Calu3 (cell line): ENCODE measurements around the gene WDR35. TPM values are rescaled to one million over a fixed set of nuclear protein-coding genes. Genes with fewer than 3 reads are reported as not detected.
"Not testable (repeated sequence)": the region's sequence is repeated elsewhere in the genome, so short reads cannot be mapped to it uniquely, and the experiment has no call there.

Experiments
- BruUV-seq: library from RNA; stranded (reverse); fragments of 400-500 nt; replicated peaks from 2 replicates; lab custom pipeline; 2021; lab: Mats Ljungman, UMichigan
- CTCF ChIA-PET: fragments of 300-600 bp; sonication (Branson Sonifier 250); formaldehyde crosslinking; loops from one replicate; lab custom pipeline; 2022; ENCODE audit warnings: antibody characterized with exemption; lab: Charles Lee
- DNase-seq: peaks from one replicate; pipeline ENCODE4 v3.0.0; 2022
- H3K27ac Mint-ChIP-seq: one replicate; pipeline ENCODE4 v1.8.0; 2022; ENCODE audit warnings: mixed read lengths; ENCODE audit not compliant: unreplicated experiment
- H3K27me3 Mint-ChIP-seq: one replicate; pipeline ENCODE4 v1.8.0; 2022; ENCODE audit warnings: mixed read lengths; ENCODE audit not compliant: unreplicated experiment
- H3K36me3 Mint-ChIP-seq: one replicate; pipeline ENCODE4 v1.8.0; 2022; ENCODE audit warnings: mild to moderate bottlenecking, moderate library complexity, mixed read lengths; ENCODE audit not compliant: insufficient read depth, unreplicated experiment
- H3K4me1 Mint-ChIP-seq: one replicate; pipeline ENCODE4 v1.8.0; 2022; ENCODE audit warnings: mild to moderate bottlenecking, low read depth, mixed read lengths; ENCODE audit not compliant: unreplicated experiment
- H3K4me3 Mint-ChIP-seq: one replicate; pipeline ENCODE4 v1.8.0; 2022; ENCODE audit warnings: mild to moderate bottlenecking, low read depth, moderate library complexity, mixed read lengths; ENCODE audit not compliant: unreplicated experiment
- H3K9me3 Mint-ChIP-seq: one replicate; pipeline ENCODE4 v1.8.0; 2022; ENCODE audit warnings: low read depth, mixed read lengths; ENCODE audit not compliant: unreplicated experiment
- CTCF ChIP-seq: fragments of 200-600 bp; IDR thresholded peaks from one replicate; pipeline ENCODE4 v1.8.0; 2022; ENCODE audit warnings: antibody characterized with exemption; ENCODE audit not compliant: unreplicated experiment
- intact Hi-C: fragments of 100-400 bp; cut with micrococcal nuclease; formaldehyde crosslinking; loops from one replicate; pipeline ENCODE4 v1.10.0; 2022; ENCODE audit not compliant: unreplicated experiment
- total RNA-seq: library from RNA; stranded (reverse); gene quantifications from 2 replicates; pipeline ENCODE4 v1.2.3, GENCODE V29; 2022

Gene WDR35
- total RNA-seq, 1 experiment from 2014 or later: 9.8 TPM

- Mint-ChIP-seq H3K4me3 (no peak overlapping the region), H3K27me3 (no peaks in the 10 kb centered on the region), H3K36me3 (no peaks in the 10 kb centered on the region), H3K27ac (no peak overlapping the region), H3K4me1 (no peaks in the 10 kb centered on the region), H3K9me3 (no peaks in the 10 kb centered on the region)
- intact Hi-C loops: no loop called here
- CTCF ChIA-PET: no interaction called here
- BruUV-seq: no TSS peak
- TF ChIP-seq CTCF: no peak
- DNase-seq: no peak
Observed at GRCh38 chr2:19893520-19894133, 96.3 kb downstream of the WDR35 start.

GRCh38 chr2:19891971-19892370 is 97.9 kb downstream of the WDR35 start:
- H3K36me3 Mint-ChIP-seq, BruUV-seq, H3K27me3 Mint-ChIP-seq, CTCF ChIA-PET, H3K4me1 Mint-ChIP-seq, H3K27ac Mint-ChIP-seq, H3K4me3 Mint-ChIP-seq, intact Hi-C loops, DNase-seq, H3K9me3 Mint-ChIP-seq: not testable (repeated sequence)

GRCh38 chr2:19890104-19890503 is 99.8 kb downstream of the WDR35 start:
- BruUV-seq: no TSS peak
- intact Hi-C loops: no loop called here
- Mint-ChIP-seq H3K27me3 (no peaks in the 10 kb centered on the region), H3K9me3 (no peaks in the 10 kb centered on the region), H3K4me1 (no peaks in the 10 kb centered on the region), H3K36me3 (no peaks in the 10 kb centered on the region), H3K4me3 (no peak overlapping the region), H3K27ac (peak overlapping the region; percentile 12)
- CTCF ChIA-PET: no interaction called here
- no peak for DNase-seq
- TF ChIP-seq CTCF: no peak

- Mint-ChIP-seq H3K36me3 (no peaks in the 10 kb centered on the region), H3K4me1 (no peaks in the 10 kb centered on the region), H3K9me3 (no peaks in the 10 kb centered on the region), H3K4me3 (no peak overlapping the region), H3K27me3 (no peaks in the 10 kb centered on the region), H3K27ac (no peak overlapping the region)
- no peak for DNase-seq
- intact Hi-C loops: no loop called here
- BruUV-seq: no TSS peak
- CTCF ChIA-PET: no interaction called here
- TF ChIP-seq CTCF: no peak
Observed at GRCh38 chr2:19888831-19889230, 101.1 kb downstream of the WDR35 start.

- intact Hi-C loops: no loop called here
- Mint-ChIP-seq H3K27ac (no peak overlapping the region), H3K9me3 (no peaks in the 10 kb centered on the region), H3K4me1 (no peaks in the 10 kb centered on the region), H3K36me3 (no peaks in the 10 kb centered on the region), H3K27me3 (peaks cover 6% of the 10 kb centered on the region), H3K4me3 (no peak overlapping the region)
- no peak for TF ChIP-seq CTCF
- BruUV-seq: no TSS peak
- CTCF ChIA-PET: no interaction called here
- no peak for DNase-seq
Observed at GRCh38 chr2:19887510-19887909, 102.4 kb downstream of the WDR35 start.
